ENCODE measurements around the gene RRM1. TPM values are rescaled to one million over a fixed set of nuclear protein-coding genes. Genes with fewer than 3 reads are reported as not detected.

The RRM1 gene
- total RNA-seq, 1 experiment from 2014 or later, result 138 TPM

DNA sequence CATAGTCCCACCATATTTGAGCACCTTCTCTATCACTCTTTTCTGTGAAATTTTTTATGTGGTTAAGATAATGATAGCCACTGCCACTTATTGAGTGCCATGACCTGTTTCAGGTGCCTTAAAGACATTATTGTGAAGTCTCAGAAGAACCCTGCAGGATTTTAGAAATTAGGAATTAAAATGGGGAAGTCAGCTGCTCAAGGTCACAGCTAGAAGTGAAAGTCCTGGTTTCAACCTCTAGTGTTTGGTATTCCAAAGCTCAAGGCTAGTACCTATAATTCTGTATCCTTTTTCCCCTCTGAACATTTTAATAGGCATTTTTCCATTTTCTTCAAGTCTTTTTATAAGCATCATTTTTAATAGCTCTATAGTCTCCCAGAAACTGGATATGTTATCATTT is 9.0 kb upstream of the RRM1 start:
- no peak overlapping the region for H3K14ac ChIP-seq (ENCODE audit: insufficient read depth, low read length)
- no peaks in the 10 kb centered on the region for H3K79me1 ChIP-seq (ENCODE audit: insufficient read depth, low read depth, low read length, poor library complexity, severe bottlenecking)
- H3K9me3 ChIP-seq (ENCODE audit: control insufficient read depth, low read depth, low read length), result no peaks in the 10 kb centered on the region
- Mint-ChIP-seq H3K9me3 (no peaks in the 10 kb centered on the region), H3K4me1 (peaks cover 3 to 8% of the 10 kb centered on the region in 2 experiments; a peak in 3 of 4 replicates), H3K27ac (no peak overlapping the region), H3K4me3 (no peak overlapping the region), H3K27me3 (ENCODE audit: low read depth) (no peaks in the 10 kb centered on the region), H3K36me3 (ENCODE audit: insufficient read depth in 1 of 3, low read depth in 3 of 3) (peaks cover 0 to 4% (median 0%) of the 10 kb centered on the region in 3 experiments; a peak in 2 of 7 replicates)
- H2BK20ac ChIP-seq (ENCODE audit: low read depth, low read length, poor library complexity, severe bottlenecking), result no peak overlapping the region
- no peaks in the 10 kb centered on the region for H4K20me1 ChIP-seq (ENCODE audit: control insufficient read depth, insufficient read depth, insufficient read length)
- H4K8ac ChIP-seq (replicated peaks; ENCODE audit: insufficient read length, low read depth, low read length), result no peak overlapping the region
- H2BK5ac ChIP-seq (ENCODE audit: insufficient read length, low read length), result no peak overlapping the region
- no peaks in the 10 kb centered on the region for H3K79me2 ChIP-seq (ENCODE audit: insufficient read depth, low read length)
- H3K56ac ChIP-seq (ENCODE audit: insufficient read length, low read depth, low read length), result no peak overlapping the region
- no peak overlapping the region for H3K18ac ChIP-seq (ENCODE audit: insufficient read length, low read depth, low read length)
- TF ChIP-seq, protein P1, sequence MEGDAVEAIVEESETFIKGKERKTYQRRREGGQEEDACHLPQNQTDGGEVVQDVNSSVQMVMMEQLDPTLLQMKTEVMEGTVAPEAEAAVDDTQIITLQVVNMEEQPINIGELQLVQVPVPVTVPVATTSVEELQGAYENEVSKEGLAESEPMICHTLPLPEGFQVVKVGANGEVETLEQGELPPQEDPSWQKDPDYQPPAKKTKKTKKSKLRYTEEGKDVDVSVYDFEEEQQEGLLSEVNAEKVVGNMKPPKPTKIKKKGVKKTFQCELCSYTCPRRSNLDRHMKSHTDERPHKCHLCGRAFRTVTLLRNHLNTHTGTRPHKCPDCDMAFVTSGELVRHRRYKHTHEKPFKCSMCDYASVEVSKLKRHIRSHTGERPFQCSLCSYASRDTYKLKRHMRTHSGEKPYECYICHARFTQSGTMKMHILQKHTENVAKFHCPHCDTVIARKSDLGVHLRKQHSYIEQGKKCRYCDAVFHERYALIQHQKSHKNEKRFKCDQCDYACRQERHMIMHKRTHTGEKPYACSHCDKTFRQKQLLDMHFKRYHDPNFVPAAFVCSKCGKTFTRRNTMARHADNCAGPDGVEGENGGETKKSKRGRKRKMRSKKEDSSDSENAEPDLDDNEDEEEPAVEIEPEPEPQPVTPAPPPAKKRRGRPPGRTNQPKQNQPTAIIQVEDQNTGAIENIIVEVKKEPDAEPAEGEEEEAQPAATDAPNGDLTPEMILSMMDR (conservative IDR thresholded peaks at IDR 0.05), result no peak
- no peak overlapping the region for H3K4ac ChIP-seq (ENCODE audit: low read depth, low read length)
- no peak overlapping the region for H2AK5ac ChIP-seq (ENCODE audit: insufficient read length, low read length)
- no peak overlapping the region for H4K91ac ChIP-seq (ENCODE audit: insufficient read length, low read depth, low read length)
- no peaks in the 10 kb centered on the region for H3K23me2 ChIP-seq (ENCODE audit: insufficient read length, low read depth, low read length, poor library complexity, severe bottlenecking)
- no peak overlapping the region for H3K23ac ChIP-seq (ENCODE audit: insufficient read length, low read depth, low read length)
- no peak overlapping the region for H3K4me2 ChIP-seq (ENCODE audit: insufficient read depth, insufficient read length, low read length)
- H3T11ph ChIP-seq (ENCODE audit: low read length), result no peak overlapping the region
- no peak overlapping the region for H4K5ac ChIP-seq (ENCODE audit: insufficient read length, low read depth, low read length)
- no peaks in the 10 kb centered on the region for H3K27me3 ChIP-seq (ENCODE audit: insufficient read depth, low read length)
- no peak overlapping the region for H3K9ac ChIP-seq (ENCODE audit: extremely low read depth, insufficient read length, low read length)
- no peak for DNase-seq
- H2AFZ ChIP-seq (ENCODE audit: low read length), result no peak overlapping the region
- H3K4me1 ChIP-seq (ENCODE audit: insufficient read depth, low read length), result no peaks in the 10 kb centered on the region
- no peak overlapping the region for H2BK120ac ChIP-seq (ENCODE audit: low read depth, low read length, poor library complexity, severe bottlenecking)
- no peak overlapping the region for H2BK12ac ChIP-seq (ENCODE audit: insufficient read length, low read depth, low read length)
- H3K27ac ChIP-seq (ENCODE audit: insufficient read length, low read depth, low read length), result no peak overlapping the region
- no peak overlapping the region for H2BK15ac ChIP-seq (ENCODE audit: low read depth, low read length)
